ENCODE data around the gene HIPK2. TPM values are rescaled to one million over a fixed set of nuclear protein-coding genes. Genes with fewer than 3 reads are reported as not detected.

Gene HIPK2
- total RNA-seq, 2 donors from 2014 or later = 54.4 to 72.7 TPM

DNA sequence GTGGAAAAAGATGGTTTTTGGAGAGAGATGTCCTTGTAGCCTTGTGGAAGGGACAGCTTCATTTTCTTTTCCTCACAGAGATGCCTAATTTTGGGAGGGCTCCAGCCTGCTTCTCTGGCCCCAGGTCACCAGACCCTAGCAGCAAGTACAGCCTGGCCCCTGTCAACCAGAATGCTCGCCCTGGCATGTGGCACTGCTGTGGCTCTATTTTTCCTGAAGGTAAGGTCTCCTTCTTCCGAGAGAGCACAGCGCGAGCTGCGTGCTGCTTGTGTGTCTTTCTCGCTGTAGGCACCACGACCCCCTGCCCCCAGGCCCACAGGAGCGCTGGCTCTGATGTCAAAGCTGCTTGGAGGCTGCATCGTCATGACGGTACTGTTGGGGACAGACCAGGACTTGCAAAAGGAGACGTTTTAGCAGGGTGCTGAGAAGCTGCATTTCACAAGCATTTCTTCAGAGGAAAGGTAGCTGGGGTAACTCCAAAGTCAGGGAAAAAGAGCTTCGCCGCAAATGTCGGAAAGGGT is 195.6 kb downstream of the HIPK2 start:
- intact Hi-C loops (cut with DNase I) = no loop called here
- peaks cover 7% of the 10 kb centered on the region in 2 donors for H3K36me3 ChIP-seq
- 89% methylated on average over 14 of the region's 14 CpGs for WGBS
- no peaks in the 10 kb centered on the region for H3K27me3 ChIP-seq (replicated peaks; ENCODE audit: insufficient read depth)
- H3K4me3 ChIP-seq = no peak overlapping the region
- DNase-seq (ENCODE audit: low spot score) = no peak
- H3K27ac ChIP-seq = no peak overlapping the region
- no peaks in the 10 kb centered on the region for H3K4me1 ChIP-seq (replicated peaks)
- TF ChIP-seq CTCF (IDR thresholded peaks at IDR 0.05) (no peak), POLR2AphosphoS5 (IDR thresholded peaks at IDR 0.05) (no peak), POLR2A (IDR thresholded peaks at IDR 0.05) (no peak)
- H3K9me3 ChIP-seq = no peaks in the 10 kb centered on the region

DNA sequence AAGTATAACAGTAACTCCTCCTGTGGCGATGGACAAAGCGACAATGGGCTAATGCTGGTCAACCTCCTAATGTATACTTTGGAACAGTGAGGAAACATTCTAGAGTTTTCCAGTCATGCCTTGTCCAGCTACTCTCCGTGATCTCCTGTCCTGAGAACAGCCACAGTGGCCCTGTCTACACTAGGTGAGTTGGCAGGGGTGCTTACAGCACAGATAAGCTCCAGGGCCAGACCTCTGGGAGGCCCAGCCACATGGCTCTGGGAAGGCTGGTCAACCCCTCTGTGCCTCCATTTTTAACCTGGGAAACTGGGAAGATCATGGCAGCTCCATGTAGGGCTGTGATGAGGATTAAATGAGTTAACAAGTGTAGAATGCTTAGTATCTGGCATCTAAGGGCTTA is 197.4 kb downstream of the HIPK2 start:
- no peak for TF ChIP-seq POLR2A (IDR thresholded peaks at IDR 0.05)
- TF ChIP-seq CTCF (IDR thresholded peaks at IDR 0.05) = no peak
- no peak for TF ChIP-seq POLR2AphosphoS5 (IDR thresholded peaks at IDR 0.05)
- Histone ChIP-seq H3K36me3 (peaks cover 7 to 9% of the 10 kb centered on the region in 2 donors), H3K4me3 (no peak overlapping the region), H3K9me3 (no peaks in the 10 kb centered on the region), H3K27me3 (replicated peaks; ENCODE audit: insufficient read depth) (no peaks in the 10 kb centered on the region), H3K27ac (no peak overlapping the region), H3K4me1 (replicated peaks) (no peaks in the 10 kb centered on the region)
- WGBS = 98% methylated on average over 3 of the region's 3 CpGs
- intact Hi-C loops (cut with DNase I) = no loop called here
- no peak for DNase-seq (ENCODE audit: low spot score)

DNA sequence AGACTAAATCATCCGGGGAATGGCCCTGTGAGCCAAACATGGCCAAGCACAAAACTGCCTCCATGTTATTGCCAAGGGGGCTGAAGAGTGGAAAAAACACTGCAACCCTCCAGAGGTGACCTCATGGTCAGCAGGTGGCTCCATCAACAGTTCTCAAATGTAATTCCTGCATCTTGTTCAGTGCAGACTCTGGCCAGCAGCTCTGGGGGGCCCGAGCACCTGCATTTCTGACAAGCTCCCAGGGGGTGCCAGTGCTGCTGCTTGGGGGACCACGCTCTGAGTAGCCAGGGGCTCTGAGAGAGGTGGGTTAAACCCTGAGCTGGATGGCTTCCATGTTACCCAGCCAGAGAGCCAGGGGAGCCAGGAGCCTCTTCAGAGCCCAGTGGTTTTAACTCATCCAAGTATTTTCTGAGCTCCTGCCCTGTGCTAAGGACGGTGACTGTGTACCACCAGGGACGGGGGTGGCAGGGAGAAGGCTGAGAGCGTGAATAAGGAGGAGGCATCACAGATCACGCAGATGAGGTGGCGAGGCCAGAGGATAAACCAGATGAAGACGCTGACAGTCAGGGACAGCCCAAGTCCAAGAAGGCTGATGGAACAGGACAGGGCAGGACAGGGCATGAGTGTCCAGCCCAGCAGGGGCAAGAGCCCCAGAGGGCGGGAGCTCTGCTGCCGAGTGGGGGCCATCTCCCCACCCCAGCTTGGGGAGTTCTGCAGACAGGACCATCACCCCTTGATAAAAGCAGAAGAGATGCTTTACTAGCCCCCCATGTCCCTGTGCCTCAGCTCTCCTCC is 201.4 kb downstream of the HIPK2 start:
- intact Hi-C loops (cut with DNase I) = no loop called here
- Histone ChIP-seq H3K4me3 (no peak overlapping the region), H3K9me3 (no peaks in the 10 kb centered on the region), H3K4me1 (replicated peaks) (no peaks in the 10 kb centered on the region), H3K36me3 (peaks cover 2 to 12% of the 10 kb centered on the region in 2 donors), H3K27ac (no peak overlapping the region), H3K27me3 (replicated peaks; ENCODE audit: insufficient read depth) (no peaks in the 10 kb centered on the region)
- WGBS = 92% methylated on average over 11 of the region's 11 CpGs
- no peak for TF ChIP-seq CTCF (IDR thresholded peaks at IDR 0.05)
- no peak for TF ChIP-seq POLR2AphosphoS5 (IDR thresholded peaks at IDR 0.05)
- no peak for TF ChIP-seq POLR2A (IDR thresholded peaks at IDR 0.05)
- DNase-seq (ENCODE audit: low spot score) = no peak

GRCh38 chr7:139575338-139575680 is 202.5 kb downstream of the HIPK2 start:
- Histone ChIP-seq H3K4me3 (no peak overlapping the region), H3K9me3 (no peaks in the 10 kb centered on the region), H3K36me3 (peaks cover 2 to 12% of the 10 kb centered on the region in 2 donors), H3K27me3 (replicated peaks; ENCODE audit: insufficient read depth) (no peaks in the 10 kb centered on the region), H3K4me1 (replicated peaks) (no peaks in the 10 kb centered on the region), H3K27ac (no peak overlapping the region)
- 95% methylated on average over 6 of the region's 6 CpGs for WGBS
- intact Hi-C loops (cut with DNase I) = no loop called here
- no peak for DNase-seq (ENCODE audit: low spot score)
- no peak for TF ChIP-seq POLR2A (IDR thresholded peaks at IDR 0.05)
- no peak for TF ChIP-seq POLR2AphosphoS5 (IDR thresholded peaks at IDR 0.05)
- no peak for TF ChIP-seq CTCF (IDR thresholded peaks at IDR 0.05)
